Stimulated activated CD4-positive, alpha-beta T cell treated with anti-CD3 and anti-CD28 coated beads, Interleukin-4, amount 100 ng/mL, for 4 hours (primary cell): ENCODE measurements around the gene ERC2.
"Not testable (repeated sequence)": the region's sequence is repeated elsewhere in the genome, so short reads cannot be mapped to it uniquely, and the experiment has no call there.

ENCODE experiments used
- DNase-seq, 2 experiments: peaks; one replicate each; pipeline ENCODE4 v3.0.0-alpha.2; 2020

ERC2 gene

DNA sequence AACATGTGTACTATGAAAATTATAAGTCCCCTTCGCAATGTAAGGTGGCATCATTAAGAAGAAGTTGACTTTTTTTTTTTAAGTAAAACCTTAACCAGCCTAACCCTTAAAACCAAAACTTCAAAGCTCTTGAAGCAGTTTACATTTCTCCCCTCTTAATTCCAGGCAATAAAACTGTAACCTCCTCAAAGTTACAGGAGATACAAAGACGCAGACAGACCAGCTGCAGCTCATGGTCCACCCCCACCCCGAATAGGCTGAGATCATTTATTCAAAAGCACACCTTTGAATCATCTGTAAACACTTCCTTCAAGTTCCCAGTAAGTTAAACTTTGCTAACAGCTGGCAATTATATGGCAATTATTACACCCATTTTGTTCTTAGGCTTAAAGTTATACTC is 414.5 kb downstream of the ERC2 start:
- DNase-seq: no peak

DNA sequence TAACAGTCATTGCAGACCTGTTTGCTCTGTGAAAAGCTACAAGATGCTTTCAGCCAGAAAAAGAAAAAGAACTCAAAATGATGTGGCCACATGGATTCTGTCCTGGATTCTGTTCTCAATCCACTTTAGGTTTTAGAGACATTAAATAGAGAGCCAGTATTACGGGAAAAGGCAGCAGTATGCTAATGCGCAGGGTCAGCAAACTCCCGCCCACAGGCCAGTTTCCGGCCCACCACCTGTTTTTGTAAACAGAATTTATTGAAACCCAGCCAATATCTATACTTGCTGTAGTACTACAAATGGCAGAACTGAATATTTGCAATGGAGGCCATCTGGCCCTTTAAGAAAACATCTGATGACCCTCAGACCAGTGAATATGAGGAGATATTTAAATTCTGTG is 416.1 kb downstream of the ERC2 start:
- DNase-seq: no peak

DNA sequence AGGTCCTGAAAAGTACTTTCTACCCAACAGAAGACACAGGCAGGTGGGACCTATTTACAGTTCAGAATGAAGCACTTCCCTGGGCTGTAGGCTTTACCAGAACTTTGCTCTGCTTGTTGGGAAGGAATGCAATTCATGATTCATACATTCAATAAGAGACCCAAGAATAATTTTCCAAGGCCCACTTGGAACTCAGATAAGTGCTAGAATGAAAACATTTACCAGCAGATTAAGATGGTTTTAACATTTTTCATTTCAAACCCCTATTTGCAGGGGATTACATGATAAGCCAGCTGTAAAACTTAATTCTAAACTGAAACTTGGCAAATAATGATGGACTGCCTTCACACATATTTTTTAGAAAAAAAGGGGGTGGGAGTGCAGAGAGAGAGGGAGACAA is 417.2 kb downstream of the ERC2 start:
- DNase-seq: no peak

DNA sequence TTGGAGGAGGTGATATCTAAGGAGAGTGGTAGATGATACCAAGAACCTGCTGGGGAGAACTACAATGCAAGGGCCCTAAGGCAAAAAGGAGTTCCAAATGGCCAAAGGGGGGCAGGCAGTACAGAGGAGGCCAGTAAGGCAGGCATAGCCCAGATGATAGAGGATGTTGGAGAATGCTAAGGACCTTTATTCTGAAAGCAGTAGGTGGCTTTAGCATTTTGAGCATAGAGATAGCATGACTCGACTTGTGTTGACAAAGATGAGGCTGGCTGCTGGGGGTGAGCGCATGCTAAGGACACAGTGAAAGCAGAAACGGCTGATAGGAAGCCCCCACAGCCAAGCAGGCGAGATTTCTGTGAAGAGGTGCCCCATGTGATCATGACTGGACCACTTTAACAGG is 419.3 kb downstream of the ERC2 start:
- DNase-seq: no peak

DNA sequence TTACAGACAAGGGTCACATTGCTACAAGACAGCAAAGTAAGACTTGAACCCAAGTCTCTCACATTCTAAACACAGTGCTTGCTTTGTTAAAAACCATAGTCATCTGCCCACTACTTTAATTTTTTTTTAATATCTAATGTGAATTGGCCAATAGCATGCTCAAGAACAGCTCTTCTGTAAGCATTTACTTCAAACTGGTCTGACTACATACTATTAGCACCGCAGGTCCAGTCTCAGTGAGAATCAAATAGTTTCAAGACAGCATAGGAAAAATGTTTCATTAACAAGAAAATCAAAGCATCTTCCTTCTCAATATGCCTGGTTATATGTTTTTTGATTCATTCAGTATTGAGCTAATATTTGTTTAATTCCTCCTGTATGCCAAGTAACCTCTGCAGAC is 419.9 kb downstream of the ERC2 start:
- no peak for DNase-seq

DNA sequence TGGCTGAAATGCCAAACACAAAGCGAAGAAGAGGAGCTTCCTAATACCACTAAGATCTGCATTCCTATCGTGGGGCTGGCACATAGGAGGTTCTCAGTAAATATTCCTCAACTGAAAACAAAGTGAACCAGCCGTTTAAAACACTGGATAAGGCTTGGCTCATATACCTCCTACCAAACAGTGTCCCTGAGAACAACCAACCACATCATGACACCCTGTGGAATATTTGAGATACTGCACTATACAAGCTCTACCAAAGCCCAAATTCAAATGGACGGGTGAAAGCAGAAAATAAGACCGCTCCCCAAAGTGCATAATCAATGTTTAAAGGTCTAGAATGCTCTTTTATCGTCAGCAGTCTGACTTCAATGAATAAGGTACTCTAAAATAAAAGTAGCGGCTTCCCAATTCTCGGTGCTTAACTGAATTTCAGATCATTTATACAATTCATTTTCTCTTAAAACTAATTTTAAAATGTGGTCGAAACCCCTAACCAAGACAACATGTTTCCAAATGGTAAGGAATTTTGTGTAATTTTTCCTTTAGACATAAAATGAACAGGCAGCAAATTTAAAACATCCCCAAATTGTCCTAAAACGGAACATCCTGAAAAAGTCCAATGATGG is 425.8 kb downstream of the ERC2 start:
- no peak for DNase-seq

DNA sequence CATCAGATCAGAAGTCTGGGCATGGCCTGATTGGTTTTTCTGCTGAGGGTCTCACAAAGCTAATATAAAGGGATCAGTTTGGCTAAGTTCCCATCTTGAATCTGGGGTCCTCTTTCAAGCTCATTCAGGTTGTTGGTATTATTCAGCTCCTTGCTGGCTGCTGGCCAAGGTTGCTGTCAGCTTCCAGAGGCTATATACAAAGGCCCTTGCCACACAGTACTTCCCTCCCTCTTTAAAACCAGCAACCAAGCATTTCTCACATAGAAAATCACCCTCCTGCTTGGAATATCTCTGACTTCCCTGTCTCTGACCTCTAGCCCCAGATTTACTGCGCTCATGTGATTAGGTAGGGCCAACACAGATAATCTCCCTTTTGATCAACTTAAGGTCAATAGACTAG is 442.9 kb downstream of the ERC2 start:
- DNase-seq: no peak

DNA sequence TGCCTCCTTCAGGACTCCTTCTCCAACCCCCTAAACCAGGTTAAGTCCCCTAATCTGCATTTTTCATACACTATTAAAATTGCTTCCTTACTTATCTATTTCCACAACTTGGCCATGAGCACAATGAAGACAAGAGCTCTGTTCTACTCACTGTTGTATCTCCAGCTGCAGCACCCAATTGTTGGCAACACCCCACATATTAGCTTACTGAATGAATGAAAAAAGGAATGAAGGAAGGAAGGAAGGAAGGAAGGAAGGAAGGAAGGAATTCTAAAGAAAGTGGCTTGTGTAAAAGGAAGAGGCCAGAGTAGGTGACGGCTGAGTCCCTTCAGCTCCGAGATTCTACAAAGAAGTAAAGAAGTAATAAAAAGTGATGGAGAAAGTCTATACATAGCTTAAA is 444.7 kb downstream of the ERC2 start:
- no peak for DNase-seq

DNA sequence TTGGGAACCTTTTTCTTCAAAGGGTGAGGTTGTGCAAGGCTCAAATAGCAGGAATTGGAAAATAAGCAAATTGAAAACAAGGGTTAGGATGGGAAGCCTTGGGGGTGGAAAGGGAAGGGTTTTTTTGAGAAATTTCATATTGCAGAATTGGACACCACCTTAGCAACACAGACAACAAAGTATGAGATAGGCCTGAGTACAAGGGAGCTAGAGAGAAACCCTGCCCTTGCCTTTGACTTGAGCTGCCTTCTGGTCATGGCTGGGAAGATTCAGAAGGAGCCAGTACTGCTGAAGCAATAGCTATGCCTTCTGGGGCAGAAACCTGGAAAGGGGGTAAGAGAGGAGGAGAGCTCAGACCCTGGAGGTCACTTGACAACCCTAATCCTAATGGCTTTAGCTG is 445.6 kb downstream of the ERC2 start:
- no peak for DNase-seq

DNA sequence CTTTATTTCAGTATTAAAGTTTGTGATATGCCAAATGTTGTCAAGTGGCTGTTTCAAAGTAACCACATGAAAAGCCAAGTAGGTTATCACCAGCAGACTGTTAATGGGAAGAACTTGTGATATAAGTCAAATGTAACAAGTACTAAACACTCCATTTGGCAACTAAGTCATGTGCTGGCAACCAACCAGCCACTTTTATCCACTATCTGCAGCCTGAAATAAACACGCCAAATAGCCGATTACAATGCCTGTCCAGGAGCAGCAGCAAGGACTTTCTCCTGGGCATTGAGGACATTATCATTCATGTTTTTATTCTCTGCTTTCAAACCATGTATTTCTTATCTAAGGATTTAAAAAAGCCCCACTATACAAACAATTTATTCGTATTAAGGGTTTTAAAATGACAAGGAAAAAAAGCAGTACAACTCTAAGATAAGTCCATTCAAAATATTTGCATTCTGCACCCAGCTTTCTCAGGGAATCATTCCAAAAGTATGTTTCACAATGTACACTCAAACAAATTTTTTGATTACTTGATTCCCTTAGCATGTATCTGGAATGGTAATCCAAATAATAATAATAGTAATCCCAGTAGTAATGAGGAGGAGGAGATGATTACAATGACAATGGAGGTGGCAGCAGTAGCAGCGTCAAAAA is 448.6 kb downstream of the ERC2 start:
- DNase-seq: no peak

DNA sequence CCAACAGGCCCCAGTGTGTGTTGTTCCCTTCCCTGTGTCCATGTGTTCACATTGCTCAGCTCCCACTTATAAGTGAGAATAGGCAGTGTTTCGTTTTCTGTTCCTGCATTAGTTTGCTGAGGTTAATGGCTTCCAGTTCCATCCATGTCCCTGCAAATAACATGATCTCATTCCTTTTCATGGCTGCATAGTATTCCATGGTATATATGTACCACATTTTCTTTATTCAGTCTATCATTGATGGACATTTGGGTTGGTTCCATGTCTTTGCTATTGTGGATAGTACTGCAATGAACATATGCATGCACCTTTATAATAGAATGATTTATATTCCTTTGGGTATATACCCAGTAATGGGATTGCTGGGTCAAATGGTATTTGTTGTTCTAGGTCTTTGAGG is 452.9 kb downstream of the ERC2 start:
- not testable (repeated sequence) for DNase-seq

DNA sequence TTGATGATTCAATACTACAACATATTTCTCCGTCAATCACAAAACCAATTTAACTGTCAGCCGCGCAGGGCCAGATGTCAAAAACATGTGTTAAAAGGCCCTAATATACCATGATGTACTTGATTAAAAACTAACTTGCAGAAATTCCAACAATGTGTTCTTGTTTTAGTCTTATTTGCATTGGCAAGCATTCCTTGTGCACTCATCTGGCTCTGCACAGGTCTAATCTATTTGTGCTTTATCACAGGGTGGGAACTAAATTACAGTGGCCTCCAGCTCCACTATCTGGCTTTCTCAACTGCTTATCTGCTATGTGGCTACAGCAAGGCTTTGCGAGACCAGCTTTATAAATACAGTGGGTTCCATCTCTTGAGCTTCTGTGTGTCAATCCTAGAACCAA is 455.5 kb downstream of the ERC2 start:
- DNase-seq: no peak

DNA sequence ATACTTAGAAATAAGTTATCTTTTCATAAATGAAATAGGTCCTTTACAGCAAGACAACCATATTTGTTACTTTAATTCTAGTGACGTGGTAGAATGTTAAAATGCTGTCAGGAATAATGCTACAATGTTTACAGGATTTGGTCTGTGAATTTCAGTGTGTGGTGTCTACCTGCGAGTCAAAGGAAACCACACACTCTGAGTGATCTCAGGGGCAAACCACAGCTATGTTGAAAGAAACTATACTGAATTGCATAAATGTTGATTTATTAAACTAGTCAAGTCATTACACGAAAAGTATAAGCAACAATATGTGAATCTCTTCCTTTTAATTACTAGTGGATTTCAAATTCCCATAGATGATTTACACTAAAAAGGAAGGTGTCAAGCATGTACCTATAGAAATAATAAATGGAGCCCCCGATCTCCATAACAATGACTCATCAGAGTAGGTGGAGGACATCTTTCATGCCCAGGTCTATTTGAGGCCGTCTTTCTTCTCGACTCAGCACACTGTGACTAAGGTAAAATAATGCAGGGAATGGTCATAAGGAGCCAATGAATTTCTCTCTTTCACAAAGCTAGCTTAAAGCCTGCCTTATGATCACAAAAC is 463.0 kb downstream of the ERC2 start:
- no peak for DNase-seq

DNA sequence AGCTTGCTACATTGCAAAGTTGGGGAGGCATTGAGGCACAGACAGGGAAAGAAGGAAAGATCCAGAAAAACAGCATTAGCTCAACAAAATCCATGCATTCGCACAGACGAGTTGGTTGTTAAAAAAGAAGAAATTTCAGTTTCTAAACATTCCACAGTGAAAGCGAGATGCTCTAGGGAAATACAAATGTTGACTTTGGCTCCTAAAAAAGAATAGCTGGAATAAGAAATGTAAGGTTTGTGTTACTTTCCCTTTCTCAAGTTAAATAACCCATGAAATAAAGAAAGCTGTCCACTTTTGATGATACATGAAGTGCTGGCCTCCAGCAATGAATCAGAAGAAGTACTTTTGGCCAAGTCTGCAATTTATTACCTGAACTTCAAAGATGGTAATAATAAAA is 465.1 kb downstream of the ERC2 start:
- no peak for DNase-seq

DNA sequence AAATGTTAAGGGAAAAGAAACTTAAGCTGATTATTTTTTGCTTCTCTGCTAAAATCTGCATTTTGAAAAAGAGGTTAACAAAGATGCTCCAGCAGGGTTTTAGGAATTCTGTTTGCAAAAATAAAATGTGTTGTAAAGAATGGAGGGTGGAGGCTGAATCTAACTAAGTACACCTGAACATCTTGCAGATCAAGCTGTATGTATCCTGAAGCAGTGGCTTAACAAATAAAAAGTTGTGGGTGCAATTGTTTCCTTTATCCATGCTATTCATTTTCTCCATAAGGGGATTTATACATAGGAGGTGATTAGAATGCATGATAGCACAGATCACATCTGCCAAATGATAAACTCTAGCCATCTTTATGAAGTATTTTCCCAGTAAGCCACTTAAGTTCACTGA is 466.3 kb downstream of the ERC2 start:
- DNase-seq: no peak

DNA sequence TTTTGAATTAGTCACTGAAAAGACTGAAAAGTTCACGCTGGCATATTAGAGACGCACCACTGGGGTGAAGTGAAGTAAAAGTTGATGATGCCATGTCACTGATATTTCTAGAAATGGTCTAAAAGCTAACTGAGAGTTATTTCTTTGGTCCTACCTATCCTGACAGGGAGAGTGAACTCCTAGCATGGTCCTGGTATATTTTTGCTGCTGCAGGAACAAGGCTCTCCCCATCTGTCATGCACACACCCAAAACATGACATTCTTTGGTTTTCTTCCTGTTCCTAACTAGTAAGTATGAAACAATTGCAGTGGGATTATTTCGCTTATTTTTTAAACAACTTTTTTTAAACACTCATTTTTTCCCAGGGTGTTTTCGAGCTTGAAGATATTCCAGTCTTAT is 466.7 kb downstream of the ERC2 start:
- no peak for DNase-seq

DNA sequence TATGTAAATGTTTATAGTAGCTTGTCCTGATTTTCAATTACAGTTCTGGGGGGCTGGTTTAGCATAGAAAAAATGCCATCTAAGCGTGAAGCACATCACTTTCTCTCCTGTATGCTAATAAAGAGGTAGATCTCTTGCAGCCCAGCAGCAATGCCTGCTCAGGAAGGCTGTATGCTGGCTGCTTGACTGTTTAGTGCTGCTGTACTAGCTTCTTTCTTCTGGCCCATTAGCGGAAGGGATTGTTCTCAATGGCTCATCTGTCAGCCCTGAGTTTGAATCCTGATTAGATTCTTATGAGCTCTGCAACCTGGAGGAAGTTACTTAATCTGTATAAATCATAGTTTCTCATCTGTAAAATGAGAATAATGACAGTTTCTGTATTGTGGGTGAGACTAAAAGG is 478.9 kb downstream of the ERC2 start:
- DNase-seq: no peak

DNA sequence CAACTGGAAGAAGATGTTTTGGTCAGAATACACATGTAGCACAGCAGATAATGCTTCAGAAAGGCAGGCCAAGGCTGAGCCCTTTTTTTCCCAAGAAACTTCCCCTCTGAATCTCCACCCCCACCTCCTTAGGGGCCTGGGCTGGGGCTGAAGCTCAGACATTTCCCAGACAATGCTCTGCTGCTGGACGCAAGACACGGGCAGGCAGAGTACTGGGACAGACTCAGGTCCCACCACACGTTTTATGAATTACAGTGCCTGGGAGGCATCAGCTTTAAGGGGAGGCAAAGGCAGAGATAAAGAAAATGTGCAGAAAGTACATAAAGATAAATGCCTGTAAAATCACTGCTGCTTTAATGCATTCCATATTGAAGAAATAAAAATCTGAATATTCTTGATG is 479.4 kb downstream of the ERC2 start:
- DNase-seq: no peak

DNA sequence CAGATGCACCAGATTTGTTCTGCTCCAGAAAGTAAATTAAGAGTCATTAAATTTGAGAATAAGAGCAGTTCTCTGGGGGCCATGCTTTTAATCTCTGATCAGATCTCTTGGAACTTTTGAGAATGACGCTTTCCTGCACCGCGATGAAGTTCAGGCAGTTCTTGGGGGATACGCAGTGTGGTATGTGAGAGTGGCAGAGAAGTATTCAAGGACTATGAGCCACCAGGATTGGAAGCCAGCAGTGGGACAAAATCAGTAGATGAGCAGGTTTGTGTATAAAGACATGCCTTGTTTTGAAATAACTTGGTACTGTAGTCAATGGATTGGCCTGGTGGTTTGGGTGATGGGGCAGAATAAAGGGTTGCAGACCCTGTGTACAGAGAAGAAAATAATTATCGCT is 483.6 kb downstream of the ERC2 start:
- no peak for DNase-seq

DNA sequence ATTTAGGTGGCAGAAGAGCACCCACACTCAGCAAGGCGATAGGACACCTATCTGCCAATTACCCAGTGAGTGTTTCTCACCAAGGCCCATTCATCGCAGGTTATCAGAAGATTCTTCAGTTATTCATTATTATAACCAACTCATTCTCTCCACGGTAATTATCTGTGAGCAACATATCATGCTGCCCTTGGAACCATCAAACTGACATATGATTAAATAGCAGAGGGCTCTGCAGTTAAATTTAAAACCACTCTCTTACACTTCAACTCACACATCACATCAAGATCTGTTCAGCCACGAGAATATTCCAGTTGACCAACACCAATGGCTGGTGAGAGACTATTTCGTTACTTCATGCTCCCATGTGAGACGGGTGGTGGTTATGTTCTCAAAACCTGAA is 489.3 kb downstream of the ERC2 start:
- DNase-seq: no peak

DNA sequence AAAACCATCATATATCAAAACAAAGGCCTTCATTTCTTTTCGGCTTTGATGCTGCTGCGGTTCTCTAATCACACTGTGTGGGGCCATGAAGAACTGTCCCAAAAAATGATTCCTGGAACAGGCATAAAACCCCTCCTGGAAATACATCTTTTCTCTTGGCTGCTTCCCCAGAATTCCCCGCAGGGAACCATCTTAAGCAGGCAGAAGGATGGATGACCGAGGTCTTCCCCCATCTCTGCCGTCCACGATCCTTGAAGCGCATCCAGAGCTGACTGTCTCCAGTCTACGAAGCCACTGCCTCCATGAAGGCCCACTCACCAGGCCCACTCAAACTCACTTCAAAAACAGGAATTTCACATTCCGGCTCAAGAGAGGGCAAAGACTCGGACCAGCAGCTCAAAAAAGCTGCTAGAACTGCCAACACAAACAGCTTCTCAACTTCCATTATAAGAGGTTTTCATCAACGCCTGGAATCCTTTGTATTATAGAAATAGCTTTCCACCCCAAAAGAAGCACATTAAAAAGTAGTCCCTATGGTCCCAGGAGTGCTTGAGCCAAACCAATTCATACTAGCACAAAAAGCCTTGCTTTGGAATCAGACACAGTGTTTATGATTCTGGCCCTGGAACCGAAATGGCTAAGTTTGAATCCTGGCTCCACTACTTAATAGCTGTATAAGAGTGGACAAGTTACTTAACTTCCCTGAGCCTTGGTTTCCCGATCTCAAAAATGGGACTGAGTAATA is 493.7 kb downstream of the ERC2 start:
- DNase-seq: no peak

DNA sequence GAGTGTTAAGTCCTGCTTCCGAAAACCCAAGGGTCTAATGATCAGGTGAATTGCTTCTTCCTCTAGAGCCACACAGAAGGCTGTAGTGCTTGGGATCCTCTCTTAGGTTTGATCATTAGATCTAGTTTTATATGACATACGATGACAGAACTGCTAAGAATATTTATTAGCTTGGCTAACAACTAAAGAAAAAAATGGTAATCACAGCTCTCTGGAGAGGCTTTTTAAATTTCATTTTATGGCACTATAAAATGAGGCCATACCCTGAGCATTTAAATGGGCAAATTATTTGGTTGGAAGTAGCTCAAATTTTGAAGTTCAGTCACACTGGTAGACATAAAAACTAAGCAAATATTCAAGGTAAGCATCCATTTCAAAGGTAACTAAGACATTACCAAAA is 498.6 kb downstream of the ERC2 start:
- DNase-seq: no peak

DNA sequence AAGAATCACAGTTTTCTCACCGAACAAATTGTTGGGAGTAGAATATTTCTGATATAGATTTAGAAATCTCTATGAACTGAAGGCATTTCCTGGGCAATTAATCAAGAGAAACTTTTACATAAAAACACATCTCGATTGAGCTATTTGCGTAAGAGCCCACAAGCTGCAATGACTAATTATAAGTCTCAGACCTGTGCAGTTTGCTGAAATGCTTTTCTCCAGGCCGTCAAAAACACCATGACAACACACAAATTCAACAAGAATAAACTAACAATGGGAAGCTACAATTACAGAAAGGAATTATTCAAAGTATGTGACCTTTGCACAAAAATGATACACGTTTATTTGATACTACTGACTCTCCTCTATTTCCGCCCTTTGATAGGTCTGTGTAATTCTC is 499.9 kb downstream of the ERC2 start:
- DNase-seq: no peak

DNA sequence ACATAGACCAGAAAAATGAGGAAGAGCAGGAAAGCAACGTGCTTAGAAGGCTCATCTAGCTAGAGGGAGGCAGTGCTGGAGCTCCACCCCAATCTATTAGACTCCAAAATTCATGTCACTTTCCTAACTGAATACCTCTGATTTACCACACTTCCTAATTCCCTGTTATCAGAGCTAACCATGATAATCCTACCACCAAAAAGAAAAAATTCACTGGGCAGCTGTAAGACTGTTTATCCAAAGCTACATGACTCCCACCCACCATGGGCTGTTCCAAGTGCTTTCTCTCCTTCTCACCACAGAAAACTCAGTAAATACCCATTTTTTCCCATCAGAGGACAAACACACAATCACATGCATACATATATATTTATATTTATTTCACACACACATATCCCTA is 501.7 kb downstream of the ERC2 start:
- no peak for DNase-seq
